ENCODE data around the gene CAPN11.

The CAPN11 gene

DNA sequence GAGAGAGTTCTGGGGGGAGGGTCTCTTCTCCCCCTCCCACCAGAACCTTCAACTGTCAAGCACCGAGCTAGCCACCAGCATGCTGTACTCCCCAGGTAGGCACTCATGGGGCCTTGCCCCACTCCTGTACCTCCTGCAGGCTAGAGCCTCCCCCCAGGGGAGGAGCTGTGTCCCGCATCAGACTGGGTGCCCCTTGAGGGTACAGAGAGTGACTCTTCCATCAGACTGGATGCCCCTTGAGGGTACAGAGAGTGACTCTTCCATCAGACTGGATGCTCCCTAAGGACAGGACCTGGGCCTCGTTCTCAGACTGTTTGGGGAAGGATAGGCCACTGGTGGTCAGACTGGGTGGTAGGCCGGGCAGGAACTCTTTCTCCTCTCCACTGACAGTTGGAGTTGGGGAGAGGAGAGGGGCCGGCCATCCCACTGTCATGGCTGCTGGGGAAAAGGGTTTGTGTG, at the start of gene CAPN11:
TSS of gene CAPN11 (plus strand) at position 51 of the 459 bp plus-strand sequence. CDS start at position 80, 29 bp downstream.
- H3K9ac ChIP-seq (ENCODE audit: low read length): no peak within 1 kb of the TSS
- no peaks in the 10 kb centered on the region for H3K4me1 ChIP-seq (ENCODE audit: low read length)
- no peak within 1 kb of the TSS for H3K4me3 ChIP-seq (ENCODE audit: low read length)
- H3K79me2 ChIP-seq (ENCODE audit: low read length): no peaks in the 10 kb centered on the region
- H2AFZ ChIP-seq (ENCODE audit: low read depth, low read length): no peak within 1 kb of the TSS
- no peaks in the 10 kb centered on the region for H3K9me3 ChIP-seq (ENCODE audit: insufficient read depth, low read length)
- H3K27me3 ChIP-seq (ENCODE audit: low read depth, low read length): peaks cover 24% of the 10 kb centered on the region
- no peak within 1 kb of the TSS for H3K27ac ChIP-seq (ENCODE audit: low read length)
- no peaks in the 10 kb centered on the region for H4K20me1 ChIP-seq (ENCODE audit: insufficient read depth, low read length)
- TF ChIP-seq, protein P1, sequence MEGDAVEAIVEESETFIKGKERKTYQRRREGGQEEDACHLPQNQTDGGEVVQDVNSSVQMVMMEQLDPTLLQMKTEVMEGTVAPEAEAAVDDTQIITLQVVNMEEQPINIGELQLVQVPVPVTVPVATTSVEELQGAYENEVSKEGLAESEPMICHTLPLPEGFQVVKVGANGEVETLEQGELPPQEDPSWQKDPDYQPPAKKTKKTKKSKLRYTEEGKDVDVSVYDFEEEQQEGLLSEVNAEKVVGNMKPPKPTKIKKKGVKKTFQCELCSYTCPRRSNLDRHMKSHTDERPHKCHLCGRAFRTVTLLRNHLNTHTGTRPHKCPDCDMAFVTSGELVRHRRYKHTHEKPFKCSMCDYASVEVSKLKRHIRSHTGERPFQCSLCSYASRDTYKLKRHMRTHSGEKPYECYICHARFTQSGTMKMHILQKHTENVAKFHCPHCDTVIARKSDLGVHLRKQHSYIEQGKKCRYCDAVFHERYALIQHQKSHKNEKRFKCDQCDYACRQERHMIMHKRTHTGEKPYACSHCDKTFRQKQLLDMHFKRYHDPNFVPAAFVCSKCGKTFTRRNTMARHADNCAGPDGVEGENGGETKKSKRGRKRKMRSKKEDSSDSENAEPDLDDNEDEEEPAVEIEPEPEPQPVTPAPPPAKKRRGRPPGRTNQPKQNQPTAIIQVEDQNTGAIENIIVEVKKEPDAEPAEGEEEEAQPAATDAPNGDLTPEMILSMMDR (IDR thresholded peaks at IDR 0.05; ENCODE audit: low read depth, low read length): no peak
- no peak for TF ChIP-seq EZH2phosphoT487 (IDR thresholded peaks at IDR 0.05; ENCODE audit: low read depth)
- H3K36me3 ChIP-seq (replicated peaks; ENCODE audit: low read depth, low read length): no peaks in the 10 kb centered on the region
- H3K4me2 ChIP-seq (ENCODE audit: low read length): no peak within 1 kb of the TSS

DNA sequence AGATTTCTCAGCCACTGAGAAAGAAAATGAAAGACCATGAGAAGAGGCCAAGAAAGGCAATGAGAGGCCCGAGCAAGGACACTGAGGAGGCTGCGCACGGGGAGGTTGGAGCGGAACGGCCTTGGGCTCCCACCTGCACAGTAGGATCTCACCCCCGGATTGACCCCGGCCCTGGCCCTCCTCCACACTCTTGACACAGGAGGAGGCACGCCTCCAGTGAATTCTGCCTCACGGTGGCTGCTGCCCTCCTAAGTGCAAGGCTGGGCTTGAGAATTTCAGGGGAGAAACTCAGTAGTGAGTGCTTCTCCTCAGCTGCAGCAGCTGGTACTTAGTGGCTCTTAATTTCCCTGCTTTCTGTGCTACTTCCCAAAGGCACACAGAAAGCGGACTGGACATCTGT, 49.4 kb upstream of the CAPN11 start:
- no peak overlapping the region for H3K9ac ChIP-seq (ENCODE audit: low read length)
- no peaks in the 10 kb centered on the region for H3K9me3 ChIP-seq (ENCODE audit: insufficient read depth, low read length)
- H3K36me3 ChIP-seq (replicated peaks; ENCODE audit: low read depth, low read length): peaks cover 88% of the 10 kb centered on the region
- H3K4me3 ChIP-seq (ENCODE audit: low read length): no peak overlapping the region
- peaks cover 27% of the 10 kb centered on the region for H4K20me1 ChIP-seq (ENCODE audit: insufficient read depth, low read length)
- H2AFZ ChIP-seq (ENCODE audit: low read depth, low read length): no peak overlapping the region
- H3K27ac ChIP-seq (ENCODE audit: low read length): no peak overlapping the region
- no peaks in the 10 kb centered on the region for H3K27me3 ChIP-seq (ENCODE audit: low read depth, low read length)
- H3K4me1 ChIP-seq (ENCODE audit: low read length): no peaks in the 10 kb centered on the region
- TF ChIP-seq, protein P1 (IDR thresholded peaks at IDR 0.05; ENCODE audit: low read depth, low read length): no peak
- TF ChIP-seq EZH2phosphoT487 (IDR thresholded peaks at IDR 0.05; ENCODE audit: low read depth): no peak
- no peak overlapping the region for H3K4me2 ChIP-seq (ENCODE audit: low read length)
- H3K79me2 ChIP-seq (ENCODE audit: low read length): peaks cover 70% of the 10 kb centered on the region

DNA sequence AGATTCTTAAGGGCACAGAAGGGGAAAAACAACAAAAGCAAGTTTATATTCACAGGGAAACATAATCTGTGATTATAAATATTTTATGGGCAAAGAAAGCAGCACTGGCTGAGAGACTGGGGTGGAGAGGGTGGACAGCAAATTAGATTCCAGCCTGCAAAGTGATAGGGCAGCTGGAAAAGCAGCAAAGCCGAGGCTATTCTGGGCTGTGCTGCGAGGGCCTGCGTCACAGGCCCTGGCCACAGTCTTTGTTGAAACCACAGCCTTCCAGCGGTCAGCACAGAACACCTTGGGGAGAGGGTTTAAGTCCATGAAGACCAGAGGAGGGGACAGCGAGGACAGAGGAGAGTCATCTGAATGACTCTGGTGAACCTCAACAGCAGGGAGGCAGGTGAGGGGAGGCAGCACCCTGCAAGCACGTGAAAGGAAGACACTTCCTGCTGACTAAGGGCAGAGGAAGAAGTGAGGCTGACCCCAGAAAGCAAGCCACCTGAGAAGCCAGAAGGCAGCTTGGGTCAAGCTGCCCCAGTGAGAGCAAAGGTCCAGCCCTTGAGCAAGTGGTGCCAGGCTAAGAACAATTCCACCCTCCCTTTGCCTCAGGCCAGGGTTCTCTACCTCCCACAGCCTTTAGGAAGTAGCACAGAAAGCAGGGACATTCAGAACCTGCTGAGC, 48.5 kb upstream of the CAPN11 start:
- Histone ChIP-seq H4K20me1 (ENCODE audit: insufficient read depth, low read length) (peaks cover 25% of the 10 kb centered on the region), H3K79me2 (ENCODE audit: low read length) (peaks cover 66% of the 10 kb centered on the region), H3K36me3 (replicated peaks; ENCODE audit: low read depth, low read length) (peaks cover 81% of the 10 kb centered on the region), H3K9ac (ENCODE audit: low read length) (no peak overlapping the region), H3K27me3 (ENCODE audit: low read depth, low read length) (no peaks in the 10 kb centered on the region), H3K4me2 (ENCODE audit: low read length) (no peak overlapping the region), H3K27ac (ENCODE audit: low read length) (no peak overlapping the region), H3K9me3 (ENCODE audit: insufficient read depth, low read length) (no peaks in the 10 kb centered on the region), H3K4me3 (ENCODE audit: low read length) (no peak overlapping the region), H3K4me1 (ENCODE audit: low read length) (no peaks in the 10 kb centered on the region), H2AFZ (ENCODE audit: low read depth, low read length) (no peak overlapping the region)
- TF ChIP-seq EZH2phosphoT487 (IDR thresholded peaks at IDR 0.05; ENCODE audit: low read depth): no peak
- TF ChIP-seq, protein P1 (IDR thresholded peaks at IDR 0.05; ENCODE audit: low read depth, low read length): no peak

DNA sequence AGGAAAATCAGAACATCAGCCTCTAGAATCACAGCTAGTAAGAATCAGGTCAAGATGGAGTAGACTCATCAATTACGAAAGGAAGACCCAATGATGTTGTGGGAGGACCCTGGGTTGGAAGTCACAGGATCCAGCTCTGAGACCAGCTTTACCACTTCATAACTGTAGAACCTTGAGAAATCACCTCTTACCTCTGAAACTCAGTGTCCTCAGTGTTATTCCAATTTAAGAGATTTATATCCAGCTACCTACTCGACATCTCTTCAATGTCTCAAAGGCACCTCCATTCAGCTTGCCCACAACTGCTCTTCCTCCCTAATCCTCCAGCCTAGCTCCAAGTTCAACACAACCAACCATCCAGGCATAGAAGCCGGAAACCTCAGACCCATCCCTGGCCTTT, 47.7 kb upstream of the CAPN11 start:
- Histone ChIP-seq H3K9me3 (ENCODE audit: insufficient read depth, low read length) (no peaks in the 10 kb centered on the region), H3K27me3 (ENCODE audit: low read depth, low read length) (no peaks in the 10 kb centered on the region), H2AFZ (ENCODE audit: low read depth, low read length) (no peak overlapping the region), H4K20me1 (ENCODE audit: insufficient read depth, low read length) (peaks cover 27% of the 10 kb centered on the region), H3K79me2 (ENCODE audit: low read length) (peaks cover 69% of the 10 kb centered on the region), H3K4me1 (ENCODE audit: low read length) (no peaks in the 10 kb centered on the region), H3K9ac (ENCODE audit: low read length) (no peak overlapping the region), H3K36me3 (replicated peaks; ENCODE audit: low read depth, low read length) (peaks cover 82% of the 10 kb centered on the region), H3K4me3 (ENCODE audit: low read length) (no peak overlapping the region), H3K27ac (ENCODE audit: low read length) (no peak overlapping the region), H3K4me2 (ENCODE audit: low read length) (no peak overlapping the region)
- no peak for TF ChIP-seq EZH2phosphoT487 (IDR thresholded peaks at IDR 0.05; ENCODE audit: low read depth)
- TF ChIP-seq, protein P1 (IDR thresholded peaks at IDR 0.05; ENCODE audit: low read depth, low read length): no peak

Data from OCI-LY3 (cell line).